Measurements from ENCODE around the gene MRPS31.
"Not testable (repeated sequence)": the region's sequence is repeated elsewhere in the genome, so short reads cannot be mapped to it uniquely, and the experiment has no call there.

MRPS31 gene

GRCh38 chr13:40762849-40763248 lies 8.1 kb downstream of the MRPS31 start:
- in situ Hi-C loops (cut with MboI; ENCODE audit: low sequenced_read_pairs) = no loop called here

- in situ Hi-C loops (cut with MboI; ENCODE audit: low sequenced_read_pairs) = no loop called here
These were observed 12.2 kb downstream of the MRPS31 start for GRCh38 chr13:40758811-40759210.

- in situ Hi-C loops (cut with MboI; ENCODE audit: low sequenced_read_pairs) = no loop called here
These were observed 14.9 kb downstream of the MRPS31 start for GRCh38 chr13:40756042-40756441.

DNA sequence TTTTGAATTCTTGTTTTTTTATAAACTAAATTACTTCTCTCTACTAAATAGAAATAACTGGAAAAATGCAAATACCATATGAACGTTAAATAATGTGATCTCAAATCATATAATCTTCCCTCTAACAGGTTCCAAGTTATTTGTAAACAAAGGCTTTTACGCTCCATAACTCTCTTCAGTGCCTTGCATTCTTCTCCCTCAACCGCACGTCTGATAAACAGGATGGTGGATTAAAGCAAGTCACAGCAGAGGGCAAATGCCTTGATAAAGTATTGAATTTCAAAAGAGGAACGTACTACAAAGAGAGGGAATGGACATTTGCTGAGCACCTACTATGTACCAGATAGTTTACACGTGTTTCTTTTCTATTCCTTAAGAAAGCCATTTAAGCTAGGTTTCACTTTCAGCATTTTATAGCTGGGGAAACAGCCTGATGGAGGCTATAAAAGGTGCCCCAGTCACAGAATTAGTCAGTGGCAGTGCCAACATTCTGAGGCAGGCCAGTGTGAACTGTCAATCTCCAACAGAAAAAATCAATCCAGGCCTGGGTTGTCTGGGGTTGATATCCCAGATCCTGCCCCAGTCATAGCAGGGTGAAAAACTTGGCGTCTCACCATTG lies 15.8 kb downstream of the MRPS31 start:
- in situ Hi-C loops (cut with MboI; ENCODE audit: low sequenced_read_pairs) = no loop called here

- in situ Hi-C loops (cut with MboI; ENCODE audit: low sequenced_read_pairs) = no loop called here
These were observed 21.7 kb downstream of the MRPS31 start for GRCh38 chr13:40749327-40749726.

DNA sequence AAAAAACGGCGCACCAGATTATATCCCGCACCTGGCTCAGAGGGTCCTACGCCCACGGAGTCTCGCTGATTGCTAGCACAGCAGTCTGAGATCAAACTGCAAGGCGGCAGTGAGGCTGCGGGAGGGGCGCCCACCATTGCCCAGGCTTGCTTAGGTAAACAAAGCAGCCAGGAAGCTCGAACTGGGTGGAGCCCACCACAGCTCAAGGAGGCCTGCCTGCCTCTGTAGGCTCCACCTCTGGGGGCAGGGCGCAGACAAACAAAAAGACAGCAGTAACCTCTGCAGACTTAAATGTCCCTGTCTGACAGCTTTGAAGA lies 35.8 kb downstream of the MRPS31 start:
- in situ Hi-C loops (cut with MboI; ENCODE audit: low sequenced_read_pairs) = not testable (repeated sequence)

DNA sequence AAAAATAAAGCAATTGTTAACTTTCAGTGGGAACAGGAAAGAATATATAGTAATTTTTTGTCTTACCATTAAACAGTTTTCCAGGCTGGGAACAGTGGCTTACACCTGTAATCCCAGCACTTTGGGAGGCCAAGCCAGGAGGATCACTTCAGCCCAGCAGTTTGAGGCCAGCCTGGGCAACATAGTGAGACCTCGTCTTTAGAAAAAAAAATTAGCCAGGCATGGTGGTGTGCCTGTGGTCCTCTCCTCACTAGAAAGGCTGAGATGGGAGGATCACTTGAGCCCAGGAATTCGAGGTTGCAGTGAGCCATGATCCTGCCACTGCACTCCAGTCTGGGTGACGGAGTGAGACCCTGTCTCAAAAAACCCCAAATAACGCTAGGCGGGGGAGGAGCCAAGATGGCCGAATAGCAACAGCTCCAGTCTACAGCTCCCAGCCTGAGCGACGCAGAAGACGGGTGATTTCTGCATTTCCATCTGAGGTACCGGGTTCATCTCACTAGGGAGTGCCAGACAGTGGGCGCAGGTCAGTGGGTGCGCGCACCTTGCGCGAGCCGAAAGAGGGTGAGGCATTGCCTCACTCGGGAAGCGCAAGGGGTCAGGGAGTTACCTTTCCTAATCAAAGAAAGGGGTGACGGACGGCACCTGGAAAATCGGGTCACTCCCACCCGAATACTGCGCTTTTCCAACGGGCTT lies 36.3 kb downstream of the MRPS31 start:
- in situ Hi-C loops (cut with MboI; ENCODE audit: low sequenced_read_pairs) = not testable (repeated sequence)

- in situ Hi-C loops (cut with MboI; ENCODE audit: low sequenced_read_pairs) = no loop called here
These were observed 38.3 kb downstream of the MRPS31 start for GRCh38 chr13:40732658-40733057.

DNA sequence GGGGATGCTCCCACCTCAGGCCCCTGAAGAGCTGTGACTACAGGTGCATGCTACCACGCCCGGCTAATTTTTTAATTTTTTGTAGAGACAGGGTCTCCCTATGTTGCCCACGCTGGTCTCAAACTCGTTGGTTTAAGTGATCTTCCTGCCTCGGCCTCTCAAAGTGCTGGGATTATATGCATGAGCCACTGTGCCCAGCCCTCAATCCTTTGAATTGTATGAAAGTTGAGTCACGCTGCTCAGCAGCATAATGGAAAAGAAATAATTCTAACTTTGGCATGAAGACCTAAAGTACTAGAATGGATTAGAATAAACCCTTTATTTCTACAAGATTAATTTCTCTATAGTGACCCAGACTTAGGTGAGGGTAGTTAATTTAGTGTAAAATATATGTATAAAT lies 42.4 kb downstream of the MRPS31 start:
- in situ Hi-C loops (cut with MboI; ENCODE audit: low sequenced_read_pairs) = no loop called here

DNA sequence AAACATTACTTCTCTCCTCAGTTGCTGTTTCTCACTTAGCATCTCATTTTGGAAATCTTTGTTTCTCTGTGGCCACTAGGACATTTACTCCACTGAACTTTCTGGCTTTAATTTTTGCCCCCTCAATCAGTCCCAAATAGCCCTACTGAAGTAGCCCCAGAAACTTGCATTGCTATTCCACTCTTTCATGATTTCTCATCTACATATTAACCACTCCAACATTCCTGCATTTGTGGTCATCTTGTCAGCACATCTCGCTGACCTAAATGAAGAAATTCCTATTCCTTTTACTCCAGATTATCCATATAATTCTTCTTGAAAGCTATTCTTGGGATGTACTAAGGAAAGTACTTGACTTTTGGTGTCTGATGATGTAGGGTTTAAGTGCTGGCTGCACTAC lies 56.6 kb downstream of the MRPS31 start:
- in situ Hi-C loops (cut with MboI; ENCODE audit: low sequenced_read_pairs) = not testable (repeated sequence)

GRCh38 chr13:40706439-40706838 lies 64.6 kb downstream of the MRPS31 start:
- in situ Hi-C loops (cut with MboI; ENCODE audit: low sequenced_read_pairs) = no loop called here

DNA sequence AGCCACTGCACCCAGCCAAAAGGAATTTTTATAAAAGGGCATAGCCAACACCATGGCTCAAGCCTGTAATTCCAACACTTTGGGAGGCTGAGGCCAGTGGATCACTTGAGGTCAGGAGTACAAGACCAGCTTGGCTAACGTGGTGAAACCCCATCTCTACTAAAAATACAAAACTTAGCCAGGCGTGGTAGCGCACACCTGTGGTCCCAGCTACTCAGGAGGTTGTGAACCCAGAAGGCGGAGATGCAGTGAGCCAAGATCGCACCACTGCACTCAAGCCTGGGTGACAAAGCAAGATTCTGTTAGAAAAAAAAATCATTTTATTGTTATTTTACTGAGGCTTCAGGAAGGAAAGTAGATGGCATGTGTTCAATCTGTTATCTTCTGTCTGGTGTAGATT lies 73.3 kb downstream of the MRPS31 start:
- in situ Hi-C loops (cut with MboI; ENCODE audit: low sequenced_read_pairs) = no loop called here

- in situ Hi-C loops (cut with MboI; ENCODE audit: low sequenced_read_pairs) = no loop called here
These were observed 76.6 kb downstream of the MRPS31 start for GRCh38 chr13:40694426-40694825.

DNA sequence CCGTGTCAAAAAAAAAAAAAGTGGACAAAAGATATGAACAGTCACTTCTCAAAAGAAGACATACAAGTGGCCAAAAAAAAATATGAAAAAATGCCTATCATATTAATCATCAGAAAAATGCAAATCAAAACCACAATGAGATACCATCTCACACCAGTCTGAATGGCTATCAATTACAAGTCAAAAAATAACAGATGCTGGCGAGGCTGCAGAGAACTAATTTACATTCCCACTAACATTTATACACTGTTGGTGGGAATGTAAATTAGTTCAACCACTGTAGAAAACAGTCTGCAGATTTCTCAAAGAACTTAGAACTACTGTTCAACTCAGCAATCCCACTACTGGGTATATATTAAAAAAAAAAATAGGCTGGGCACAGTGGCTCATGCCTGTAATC lies 78.0 kb downstream of the MRPS31 start:
- in situ Hi-C loops (cut with MboI; ENCODE audit: low sequenced_read_pairs) = no loop called here

DNA sequence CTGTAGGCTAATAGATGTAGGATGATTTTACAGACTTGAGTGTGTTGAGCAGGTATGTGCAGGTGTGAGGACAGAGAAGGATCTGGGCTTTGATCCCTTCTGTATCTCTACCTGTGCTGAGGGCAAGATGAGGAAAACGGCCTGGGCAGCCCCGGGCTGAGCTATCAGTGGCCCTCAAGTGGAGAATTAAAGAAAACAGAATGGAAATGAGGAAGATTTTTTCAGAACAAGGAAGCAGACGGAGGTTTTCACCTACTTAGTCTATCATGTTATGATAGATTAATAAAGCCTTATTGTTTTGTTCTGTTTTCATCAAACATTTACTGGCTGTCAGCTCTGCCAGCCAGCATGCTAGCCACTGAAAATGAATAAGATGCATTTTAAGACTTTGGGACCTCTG lies 82.2 kb downstream of the MRPS31 start:
- in situ Hi-C loops (cut with MboI; ENCODE audit: low sequenced_read_pairs) = loop anchor here (10.0 kb wide), 1 partner anchor 624 kb away; no protein-coding TSS in a partner anchor

GRCh38 chr13:40682449-40683240 lies 88.3 kb downstream of the MRPS31 start:
- in situ Hi-C loops (cut with MboI; ENCODE audit: low sequenced_read_pairs) = loop anchor here (10.0 kb wide), 1 partner anchor 618 kb away; no protein-coding TSS in a partner anchor

DNA sequence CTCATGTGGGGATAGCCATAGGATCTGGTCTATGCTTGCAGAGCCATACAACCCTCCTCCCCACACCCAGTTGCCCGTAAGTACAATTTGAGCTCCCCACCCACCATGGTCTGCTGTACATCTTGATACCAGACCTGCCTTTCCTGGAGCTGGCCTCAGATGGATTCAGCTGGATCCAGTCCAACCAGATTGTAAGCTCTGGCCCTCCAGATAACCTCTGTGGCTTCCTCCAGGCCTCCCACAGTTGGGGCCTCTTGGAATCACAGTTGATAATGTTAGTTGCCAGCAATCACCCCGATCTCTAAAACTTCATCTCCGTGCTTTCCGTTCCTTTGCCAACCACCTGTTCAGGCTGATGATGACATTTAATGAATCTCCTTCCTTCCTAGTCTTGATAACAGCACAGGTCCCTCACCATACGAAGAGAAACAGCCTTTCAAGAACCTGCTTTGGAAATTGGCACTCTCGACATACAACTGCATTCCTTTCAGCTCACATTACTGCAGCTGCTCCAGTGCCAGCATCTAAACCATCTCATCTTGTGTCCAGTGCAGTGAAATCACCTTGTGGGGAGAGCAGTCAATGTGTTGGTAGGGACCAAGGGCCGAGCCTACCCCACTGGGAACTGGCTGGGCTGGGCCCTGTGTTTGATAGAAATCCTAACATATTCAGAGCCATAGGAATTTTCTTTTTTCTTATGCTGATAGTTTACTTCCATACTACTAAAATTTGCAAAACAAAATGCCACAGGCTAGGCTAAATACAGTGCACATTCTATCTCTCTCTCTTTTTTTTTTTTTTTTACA lies 89.4 kb downstream of the MRPS31 start:
- in situ Hi-C loops (cut with MboI; ENCODE audit: low sequenced_read_pairs) = loop anchor here (10.0 kb wide), 1 partner anchor 617 kb away; no protein-coding TSS in a partner anchor

- in situ Hi-C loops (cut with MboI; ENCODE audit: low sequenced_read_pairs) = loop anchor here (10.0 kb wide), 1 partner anchor 616 kb away; no protein-coding TSS in a partner anchor
These were observed 90.2 kb downstream of the MRPS31 start for GRCh38 chr13:40680659-40681323.

DNA sequence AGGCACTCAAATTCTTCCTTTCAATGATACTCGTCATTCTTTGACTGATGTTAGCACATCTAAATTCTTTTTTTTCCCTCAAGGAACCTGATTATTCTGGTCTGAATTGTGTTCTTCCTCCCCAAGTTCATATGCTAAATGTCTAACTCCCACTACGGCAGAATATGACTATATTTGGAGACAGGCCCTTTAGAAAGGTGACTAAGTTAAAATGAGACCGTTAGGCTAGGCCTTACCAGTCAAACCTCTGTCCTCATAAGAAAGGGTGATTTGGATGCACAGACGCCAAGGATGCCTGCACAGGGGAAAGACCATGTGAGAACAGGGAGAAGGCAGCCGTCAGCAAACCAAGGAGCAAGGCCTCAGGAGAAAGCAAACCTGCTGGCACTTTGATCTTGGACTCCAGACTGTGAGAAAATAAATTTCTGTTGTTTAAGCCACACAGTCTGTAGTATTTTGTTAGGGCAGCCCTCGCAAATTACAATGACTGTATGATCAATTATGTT lies 91.5 kb downstream of the MRPS31 start:
- in situ Hi-C loops (cut with MboI; ENCODE audit: low sequenced_read_pairs) = loop anchor here (10.0 kb wide), 1 partner anchor 735 kb away; no protein-coding TSS in a partner anchor
